Tibial artery (tissue), 4 donors: ENCODE results near the gene CHEK1.

Source experiments
- DNase-seq, 2 donors: peaks; one replicate each; pipeline ENCODE4 v3.0.0-alpha.2; 2019
- H3K27ac ChIP-seq, 2 donors: fragments of 200-600 bp; sonication (generic) in 1 of 2; 1 replicate in 1 of 2; 2 replicates in 1 of 2; pipeline ENCODE4 v1.5.1; 2018 to 2019; ENCODE audit warnings: mild to moderate bottlenecking in 1 of 2
- H3K27me3 ChIP-seq, 2 donors: fragments of 200-600 bp; sonication (generic) in 1 of 2; one replicate each; pipeline versions ENCODE4 v1.5.1 to v1.6.0; 2016 to 2019
- H3K36me3 ChIP-seq, 3 donors: fragments of 200-600 bp; sonication (generic) in 2 of 3; one replicate each; pipeline ENCODE4 v1.5.1; 2016 to 2019; ENCODE audit warnings: mild to moderate bottlenecking in 2 of 3
- H3K4me1 ChIP-seq, 4 donors: fragments of 200-600 bp; sonication (generic) in 2 of 4; 1 replicate in 3 of 4; 2 replicates in 1 of 4; pipeline ENCODE4 v1.5.1; 2016 to 2019
- H3K4me3 ChIP-seq, 2 donors: fragments of 200-600 bp; sonication (generic) in 1 of 2; 1 replicate in 1 of 2; 2 replicates in 1 of 2; pipeline ENCODE4 v1.5.1; 2018 to 2019; ENCODE audit warnings: mild to moderate bottlenecking in 2 of 2
- H3K9me3 ChIP-seq, 3 donors: fragments of 200-600 bp; sonication (generic) in 1 of 3; one replicate each; pipeline ENCODE4 v1.5.1; 2016 to 2019
- CTCF ChIP-seq, 2 experiments: fragments of 200-600 bp in 1 of 2; fragments of 450-650 bp in 1 of 2; IDR thresholded peaks; one replicate each; pipeline ENCODE4 v1.5.1; 2017 to 2019; ENCODE audit warnings: antibody characterized with exemption in 2 of 2, mild to moderate bottlenecking in 1 of 2, moderate library complexity in 1 of 2
- intact Hi-C: fragments of 100-400 bp; cut with DNase I; formaldehyde crosslinking; loops from one replicate; pipeline ENCODE4 v1.15.0; 2023; ENCODE audit warnings: low total_unique reads

CHEK1 gene

DNA sequence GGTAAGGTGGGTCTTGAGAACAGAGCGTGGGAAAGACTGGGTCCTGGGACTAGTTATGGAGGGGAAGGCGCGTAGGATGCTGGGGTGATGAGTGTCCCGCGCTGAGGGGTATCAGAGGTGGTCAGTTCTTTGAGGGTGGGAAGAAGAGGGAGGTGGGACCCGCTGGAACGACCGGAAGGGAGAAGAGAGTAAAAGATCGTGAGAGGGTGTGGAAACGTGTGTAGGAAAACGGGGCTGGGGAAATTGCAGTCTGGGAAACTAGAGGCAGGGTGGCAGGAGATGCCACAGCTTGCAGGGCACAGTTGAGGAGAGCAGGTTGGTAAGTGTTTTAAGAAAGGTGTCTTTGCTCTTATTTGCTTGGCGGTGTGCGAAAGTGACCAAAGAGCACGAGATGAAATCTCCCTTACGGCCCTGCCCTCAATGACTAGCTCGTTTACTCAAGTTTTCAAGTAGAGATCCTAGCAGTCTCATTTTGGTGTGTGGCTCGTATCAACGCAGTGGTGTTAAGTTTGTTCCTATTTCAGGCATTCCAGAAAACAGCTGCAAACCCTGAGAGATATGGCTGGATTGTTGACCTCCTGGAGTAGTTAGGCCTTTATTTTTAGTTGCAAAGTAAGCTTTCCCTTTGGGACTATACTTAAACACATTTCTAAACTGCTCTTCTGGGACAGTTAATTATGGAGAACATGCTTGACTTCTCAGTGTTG lies 31.7 kb upstream of the CHEK1 start:
- Histone ChIP-seq H3K36me3 (peaks cover 4 to 13% (median 13%) of the 10 kb centered on the region in 3 donors), H3K4me1 (peaks cover 0 to 33% (median 12%) of the 10 kb centered on the region in 4 donors), H3K9me3 (no peaks in the 10 kb centered on the region), H3K27ac (peak overlapping the region; percentile 85 to 99), H3K27me3 (no peaks in the 10 kb centered on the region), H3K4me3 (peak overlapping the region; percentile 87 to 99)
- no peak for TF ChIP-seq CTCF (IDR thresholded peaks at IDR 0.05)
- intact Hi-C loops, result no loop called here
- peak in 1 of 2 donors; percentile 30 for DNase-seq

DNA sequence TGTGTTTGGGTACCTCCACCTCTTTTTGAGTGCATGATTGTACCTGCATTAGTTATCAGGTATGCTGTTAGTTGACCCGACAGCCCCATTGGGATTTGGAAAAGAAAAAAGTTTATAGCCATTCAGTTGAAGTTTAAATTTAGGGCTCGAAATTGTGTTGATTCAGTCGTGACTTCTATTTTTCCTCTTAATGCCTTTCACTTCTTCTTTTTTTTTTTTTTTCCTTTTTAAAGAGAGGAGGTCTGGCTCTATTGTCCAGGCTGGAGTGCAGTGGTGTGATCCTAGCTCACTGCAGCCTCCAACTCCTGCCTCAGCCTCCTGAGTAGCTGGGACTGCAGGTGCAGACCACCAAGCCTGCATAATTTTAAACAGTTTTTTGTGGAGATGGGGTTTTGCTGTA lies 30.0 kb upstream of the CHEK1 start:
- TF ChIP-seq CTCF (IDR thresholded peaks at IDR 0.05), result no peak
- H3K9me3 ChIP-seq, result no peaks in the 10 kb centered on the region
- DNase-seq, result no peak
- H3K27me3 ChIP-seq, result no peaks in the 10 kb centered on the region
- intact Hi-C loops, result no loop called here
- H3K4me3 ChIP-seq, result no peak overlapping the region
- H3K27ac ChIP-seq, result no peak overlapping the region
- peaks cover 0 to 33% (median 12%) of the 10 kb centered on the region in 4 donors for H3K4me1 ChIP-seq
- H3K36me3 ChIP-seq, result peaks cover 18 to 30% (median 20%) of the 10 kb centered on the region in 3 donors

DNA sequence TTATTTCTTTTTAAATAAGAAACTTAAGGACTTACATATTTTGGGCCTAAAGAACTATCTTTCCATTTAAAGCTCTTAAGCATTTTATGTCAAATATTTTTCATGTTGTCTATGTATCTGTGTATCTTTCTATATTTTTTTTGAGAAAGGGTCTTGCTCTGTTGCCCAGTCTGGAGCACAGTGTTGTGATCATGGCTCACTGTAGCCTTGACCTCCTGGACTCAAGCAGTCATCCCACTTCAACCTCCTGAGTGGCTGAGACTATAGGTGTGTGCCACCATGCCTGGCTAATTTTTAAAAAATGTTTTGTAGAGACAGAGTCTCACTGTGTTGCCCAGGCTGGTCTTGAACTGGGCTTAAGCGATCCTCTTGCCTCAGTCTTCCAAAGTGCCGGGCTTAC lies 24.3 kb upstream of the CHEK1 start:
- Histone ChIP-seq H3K4me3 (no peak overlapping the region), H3K27me3 (no peaks in the 10 kb centered on the region), H3K9me3 (no peaks in the 10 kb centered on the region), H3K36me3 (peaks cover 71 to 87% (median 74%) of the 10 kb centered on the region in 3 donors), H3K4me1 (peaks cover 0 to 15% (median 2%) of the 10 kb centered on the region in 4 donors), H3K27ac (no peak overlapping the region)
- no peak for TF ChIP-seq CTCF (IDR thresholded peaks at IDR 0.05)
- intact Hi-C loops, result no loop called here
- DNase-seq, result no peak

- no peak for DNase-seq
- TF ChIP-seq CTCF (IDR thresholded peaks at IDR 0.05), result no peak
- Histone ChIP-seq H3K9me3 (no peaks in the 10 kb centered on the region), H3K4me1 (peaks cover 0 to 13% (median 0%) of the 10 kb centered on the region in 4 donors), H3K4me3 (no peak overlapping the region), H3K36me3 (peaks cover 87 to 100% (median 93%) of the 10 kb centered on the region in 3 donors), H3K27me3 (no peaks in the 10 kb centered on the region), H3K27ac (peak overlapping the region in 1 of 2 donors; percentile 19)
- intact Hi-C loops, result no loop called here
Observed at GRCh38 chr11:125603207-125603606, 21.8 kb upstream of the CHEK1 start.

GRCh38 chr11:125605417-125605816 lies 19.5 kb upstream of the CHEK1 start:
- DNase-seq, result no peak
- no peaks in the 10 kb centered on the region for H3K9me3 ChIP-seq
- peaks cover 94 to 100% (median 94%) of the 10 kb centered on the region in 3 donors for H3K36me3 ChIP-seq
- intact Hi-C loops, result no loop called here
- H3K4me3 ChIP-seq, result no peak overlapping the region
- H3K4me1 ChIP-seq, result peaks cover 0 to 13% (median 0%) of the 10 kb centered on the region in 4 donors
- no peak overlapping the region for H3K27ac ChIP-seq
- H3K27me3 ChIP-seq, result no peaks in the 10 kb centered on the region
- no peak for TF ChIP-seq CTCF (IDR thresholded peaks at IDR 0.05)
